GM18951 (cell line): ENCODE data around the gene PRX.
"Not testable (repeated sequence)": the region's sequence is repeated elsewhere in the genome, so short reads cannot be mapped to it uniquely, and the experiment has no call there.

Experiments
- POLR2A ChIP-seq: IDR thresholded peaks from 4 replicates; pipeline ENCODE4 v1.6.1; 2011; ENCODE audit warnings: mild to moderate bottlenecking; ENCODE audit not compliant: insufficient read length, insufficient read depth; ENCODE audit errors: extremely low read depth
- in situ Hi-C: fragments of 300-500 bp; cut with MboI; formaldehyde crosslinking; loops from one replicate; pipeline ENCODE4 v1.12.0; 2022; ENCODE audit warnings: low sequenced_read_pairs, mixed read lengths, inconsistent platforms; ENCODE audit not compliant: unreplicated experiment

Gene PRX

GRCh38 chr19:40414542-40415535 lies 1.7 kb upstream of the PRX start:
- in situ Hi-C loops = no loop called here
- TF ChIP-seq POLR2A = no peak

- no peak for TF ChIP-seq POLR2A
- in situ Hi-C loops = no loop called here
These were observed 312 bp downstream of the PRX start for GRCh38 chr19:40412866-40413265.

- TF ChIP-seq POLR2A = no peak
These were observed 1.1 kb downstream of the PRX start for GRCh38 chr19:40411958-40412499.

GRCh38 chr19:40411125-40411842 lies 1.9 kb downstream of the PRX start:
- in situ Hi-C loops = no loop called here
- TF ChIP-seq POLR2A = no peak

More at GRCh38 chr19:40411958-40412499, 1.1 kb downstream of the PRX start:
- in situ Hi-C loops = no loop called here

- no peak for TF ChIP-seq POLR2A
- in situ Hi-C loops = no loop called here
These were observed 3.2 kb downstream of the PRX start for GRCh38 chr19:40410030-40410389.

- in situ Hi-C loops = not testable (repeated sequence)
These were observed 4.6 kb downstream of the PRX start for GRCh38 chr19:40408598-40408925.

- no peak for TF ChIP-seq POLR2A
- in situ Hi-C loops = no loop called here
These were observed 5.2 kb downstream of the PRX start for GRCh38 chr19:40407714-40408597.

- in situ Hi-C loops = no loop called here
- TF ChIP-seq POLR2A = no peak
These were observed 9.8 kb downstream of the PRX start for GRCh38 chr19:40403262-40403984.

- no peak for TF ChIP-seq POLR2A
- in situ Hi-C loops = no loop called here
These were observed 12.6 kb downstream of the PRX start for GRCh38 chr19:40400559-40400958.

- no peak for TF ChIP-seq POLR2A
- in situ Hi-C loops = no loop called here
These were observed 14.6 kb downstream of the PRX start for GRCh38 chr19:40398417-40399131.

- in situ Hi-C loops = no loop called here
- no peak for TF ChIP-seq POLR2A
These were observed 15.6 kb downstream of the PRX start for GRCh38 chr19:40397568-40397906.
